Measurements from ENCODE around the gene ANKRD30A.
"Not testable (repeated sequence)": the region's sequence is repeated elsewhere in the genome, so short reads cannot be mapped to it uniquely, and the experiment has no call there.

ANKRD30A gene
- 0 reads per million in 4 experiments for total RNA-seq

- no peak for DNase-seq
Measured at GRCh38 chr10:37125191-37125732, at the start of gene ANKRD30A. ANKRD30A (plus strand) TSS chr10:37125598; CDS start chr10:37125788, 190 bp downstream.

DNA sequence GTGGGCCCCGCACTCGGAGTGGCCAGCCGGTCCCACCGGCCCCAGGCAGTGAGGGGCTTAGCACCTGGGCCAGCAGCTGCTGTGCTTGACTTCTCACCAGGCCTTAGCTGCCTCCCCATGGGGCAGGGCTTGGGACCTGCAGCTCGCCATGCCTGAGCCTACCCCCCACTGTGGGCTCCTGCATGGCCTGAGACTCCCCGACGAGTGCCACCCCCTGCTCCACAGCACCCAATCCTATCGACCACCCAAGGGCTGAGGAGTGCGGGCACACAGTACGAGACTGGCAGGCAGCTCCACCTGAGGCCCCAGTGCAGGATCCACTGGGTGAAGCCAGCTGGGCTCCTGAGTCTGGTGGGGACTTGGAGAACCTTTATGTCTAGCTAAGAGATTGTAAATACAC is 49.3 kb upstream of the ANKRD30A start:
- DNase-seq: not testable (repeated sequence)

GRCh38 chr10:37095792-37096573 is 29.4 kb upstream of the ANKRD30A start:
- DNase-seq: no peak

DNA sequence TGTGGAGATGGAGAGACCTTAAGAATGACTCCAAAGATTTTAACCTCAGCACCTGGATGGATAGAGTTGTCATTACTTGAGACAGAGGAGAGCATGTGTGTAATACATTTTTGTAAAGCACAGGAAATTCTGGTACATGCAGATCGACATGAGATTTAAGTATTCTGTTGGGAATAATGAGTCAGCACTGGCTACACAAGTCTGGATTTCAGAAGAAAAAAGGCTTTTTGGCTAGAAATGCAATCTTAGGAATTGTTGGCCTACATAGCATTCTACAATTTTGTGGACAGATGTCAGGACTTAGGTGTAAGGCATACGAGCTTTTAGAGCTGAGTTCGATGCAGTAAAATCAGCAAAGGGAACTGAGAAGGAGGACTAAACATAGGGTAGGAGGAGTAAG is 24.1 kb upstream of the ANKRD30A start:
- no peak for DNase-seq

- DNase-seq: no peak
Measured at GRCh38 chr10:37109000-37109399, 16.4 kb upstream of the ANKRD30A start.

DNA sequence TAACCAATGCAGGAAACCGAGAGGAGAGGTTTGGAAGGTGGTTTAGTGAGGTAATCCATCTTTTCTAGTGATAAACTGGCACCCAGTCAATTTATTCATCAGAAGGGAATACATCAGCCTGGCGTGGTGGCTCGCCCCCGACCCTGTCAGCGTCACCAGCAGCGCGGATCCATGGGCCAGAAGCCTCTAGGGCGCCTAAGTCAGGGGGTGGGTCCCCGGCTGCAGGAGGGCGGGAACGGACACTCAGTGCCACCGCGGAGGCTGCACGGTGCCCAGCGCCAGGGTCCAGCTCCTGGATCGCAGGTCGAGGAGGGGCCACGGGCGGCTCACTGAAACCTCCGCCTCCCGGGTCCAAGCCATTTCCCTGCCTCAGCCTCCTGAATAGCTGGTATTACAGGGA is 866 bp upstream of the ANKRD30A start:
- DNase-seq: no peak

GRCh38 chr10:37125921-37126320 is 523 bp downstream of the ANKRD30A start:
- DNase-seq: no peak

DNA sequence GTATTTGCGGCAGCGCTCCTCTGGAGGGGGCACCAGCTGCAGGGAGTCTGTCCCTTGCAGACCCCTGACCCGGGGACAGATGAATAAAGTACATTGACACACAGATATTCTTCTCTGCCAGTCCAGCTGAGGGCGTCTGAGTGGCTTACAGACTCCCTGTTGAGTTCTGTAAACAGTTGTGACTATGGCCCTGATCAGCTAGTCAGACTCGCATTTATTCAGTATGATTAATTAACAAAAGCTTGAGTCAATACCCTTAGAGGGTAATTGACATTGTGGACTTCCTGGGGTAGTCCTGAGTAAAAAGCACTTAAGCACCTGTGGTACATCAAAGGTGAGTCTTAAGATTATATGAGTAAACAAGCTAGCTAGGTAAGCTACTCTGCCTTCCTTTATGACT is 21.0 kb downstream of the ANKRD30A start:
- DNase-seq: no peak

DNA sequence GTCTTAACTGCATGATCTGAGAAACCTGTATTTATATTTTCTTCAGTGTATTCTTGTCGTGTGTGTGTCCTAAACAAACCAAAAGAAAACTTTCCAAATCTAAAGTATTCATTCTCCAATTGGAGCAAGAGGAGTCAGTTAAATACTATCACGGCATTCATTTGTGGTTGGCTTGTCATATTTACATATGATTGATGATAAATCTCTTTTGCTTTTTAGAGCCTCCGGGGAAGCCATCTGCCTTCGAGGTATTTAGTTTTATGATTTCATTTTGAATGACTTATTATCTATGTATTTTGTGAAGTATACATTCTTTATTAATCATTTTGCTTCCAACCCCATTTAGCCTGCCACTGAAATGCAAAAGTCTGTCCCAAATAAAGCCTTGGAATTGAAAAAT is 37.0 kb downstream of the ANKRD30A start:
- not testable (repeated sequence) for DNase-seq

- DNase-seq: not testable (repeated sequence)
Measured at GRCh38 chr10:37171945-37172344, 46.5 kb downstream of the ANKRD30A start.

- DNase-seq: not testable (repeated sequence)
Measured at GRCh38 chr10:37178296-37178695, 52.9 kb downstream of the ANKRD30A start.

DNA sequence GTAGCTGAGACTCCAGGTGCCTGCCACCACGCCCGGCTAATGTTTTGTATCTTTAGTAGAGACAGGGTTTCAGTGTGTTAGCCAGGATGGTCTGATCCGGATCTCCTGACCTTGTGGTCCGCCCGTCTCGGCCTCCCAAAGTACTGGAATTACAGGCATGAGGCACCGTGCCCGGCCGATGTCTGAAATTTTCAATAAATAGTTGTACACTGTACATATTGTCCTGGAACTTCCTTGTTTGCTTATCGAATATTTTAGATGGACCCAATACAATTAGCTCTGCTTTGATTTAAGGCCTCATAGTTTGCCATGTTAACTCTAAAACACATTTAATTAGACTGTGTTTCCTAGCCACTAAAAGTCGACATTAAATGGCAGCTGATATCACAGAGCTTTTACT is 57.3 kb downstream of the ANKRD30A start:
- DNase-seq: not testable (repeated sequence)

DNA sequence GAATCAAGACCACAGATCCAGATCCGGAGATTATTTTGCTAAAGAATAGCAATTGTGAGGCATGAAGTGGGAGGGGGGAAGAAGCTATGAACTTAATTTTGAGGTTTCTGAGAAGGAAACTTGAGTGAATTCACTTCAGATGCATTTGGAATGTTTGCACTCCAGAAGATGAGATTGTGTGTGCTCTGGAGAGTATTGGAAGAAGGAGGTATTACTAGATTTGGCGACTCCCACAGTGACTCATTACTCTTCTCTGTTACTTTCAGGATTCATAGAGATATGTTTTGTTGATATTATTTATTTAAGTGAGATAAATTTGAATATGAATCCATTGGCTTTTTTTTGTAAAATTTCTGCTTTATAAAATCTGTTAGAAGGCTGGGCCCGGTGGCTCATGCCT is 80.7 kb downstream of the ANKRD30A start:
- DNase-seq: no peak

DNA sequence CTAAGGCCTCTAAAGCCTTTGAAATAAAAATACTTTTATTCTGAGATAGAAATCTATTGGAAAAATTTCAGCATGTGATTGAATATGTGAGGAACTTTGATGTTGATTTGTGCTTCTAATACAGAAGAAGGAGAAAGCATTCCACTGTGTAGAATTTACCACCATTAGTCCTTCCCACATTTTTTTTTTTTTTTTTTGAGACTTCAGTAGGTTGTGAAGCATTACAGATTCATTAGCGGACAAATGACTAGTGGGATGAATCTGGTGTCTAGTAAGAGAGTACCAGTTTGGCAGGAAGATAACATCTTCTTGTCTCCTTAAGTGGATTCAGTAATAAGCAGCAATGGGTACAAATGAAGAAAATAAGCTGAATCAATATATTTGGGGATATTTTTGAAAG is 95.5 kb downstream of the ANKRD30A start:
- DNase-seq: no peak

- DNase-seq: no peak
Measured at GRCh38 chr10:37222046-37222445, 96.6 kb downstream of the ANKRD30A start.

DNA sequence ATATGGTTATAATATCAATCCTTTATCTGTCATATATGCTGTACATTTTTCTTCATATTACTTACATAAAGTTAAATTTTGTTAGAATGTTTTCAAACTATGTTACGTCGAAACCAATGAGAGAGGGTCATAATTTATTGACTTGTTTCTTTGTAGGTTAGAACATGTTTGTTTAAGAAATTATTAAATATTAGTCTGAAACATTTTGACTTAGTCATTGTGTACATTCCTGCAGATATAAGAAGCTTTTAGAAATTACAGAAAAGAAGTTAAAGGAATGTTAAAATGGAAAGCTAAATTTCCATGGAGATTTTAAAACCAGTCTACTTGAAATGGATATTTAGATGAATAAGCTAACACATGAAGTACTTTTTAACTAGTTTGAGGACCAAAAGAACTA is 99.8 kb downstream of the ANKRD30A start:
- no peak for DNase-seq

DNA sequence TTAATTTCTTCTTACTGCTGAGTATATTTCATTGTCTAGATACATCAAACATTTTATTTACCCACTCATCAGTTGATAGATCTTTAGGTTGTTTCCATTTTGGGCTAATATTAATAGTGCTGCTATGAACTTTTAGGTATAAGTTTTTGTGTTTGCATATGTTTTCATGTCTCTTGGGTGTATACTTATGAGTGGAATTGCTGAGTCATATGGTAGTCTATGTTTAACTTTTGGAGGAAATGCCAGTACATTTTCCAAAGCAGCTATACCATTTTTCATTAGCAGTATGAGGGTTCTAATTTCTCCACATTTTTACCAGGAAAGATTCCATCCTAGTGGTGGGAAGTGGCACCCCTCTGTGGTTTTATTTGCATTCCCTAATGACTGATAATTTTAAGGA is 101.1 kb downstream of the ANKRD30A start:
- no peak for DNase-seq

GRCh38 chr10:37234692-37235091 is 109.3 kb downstream of the ANKRD30A start:
- no peak for DNase-seq

DNA sequence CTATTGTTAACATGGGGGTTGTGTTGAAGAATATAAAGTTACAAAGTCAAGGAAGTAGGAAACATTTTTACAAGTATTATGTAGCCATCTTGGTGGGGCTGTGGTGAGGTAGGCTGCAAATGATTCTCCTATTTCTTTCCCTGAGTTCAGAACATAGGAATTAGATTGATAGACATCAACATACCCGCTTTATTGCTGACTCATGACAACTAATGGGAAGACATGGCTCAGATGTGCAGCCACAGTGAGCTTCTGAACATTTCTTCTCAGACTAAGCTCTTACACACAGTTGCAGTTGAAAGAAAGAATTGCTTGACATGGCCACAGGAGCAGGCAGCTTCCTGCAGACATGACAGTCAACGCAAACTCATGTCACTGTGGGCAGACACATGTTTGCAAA is 110.7 kb downstream of the ANKRD30A start:
- DNase-seq: no peak

- no peak for DNase-seq
Measured at GRCh38 chr10:37240223-37240622, 114.8 kb downstream of the ANKRD30A start.

- no peak for DNase-seq
Measured at GRCh38 chr10:37246637-37247036, 121.2 kb downstream of the ANKRD30A start.

DNA sequence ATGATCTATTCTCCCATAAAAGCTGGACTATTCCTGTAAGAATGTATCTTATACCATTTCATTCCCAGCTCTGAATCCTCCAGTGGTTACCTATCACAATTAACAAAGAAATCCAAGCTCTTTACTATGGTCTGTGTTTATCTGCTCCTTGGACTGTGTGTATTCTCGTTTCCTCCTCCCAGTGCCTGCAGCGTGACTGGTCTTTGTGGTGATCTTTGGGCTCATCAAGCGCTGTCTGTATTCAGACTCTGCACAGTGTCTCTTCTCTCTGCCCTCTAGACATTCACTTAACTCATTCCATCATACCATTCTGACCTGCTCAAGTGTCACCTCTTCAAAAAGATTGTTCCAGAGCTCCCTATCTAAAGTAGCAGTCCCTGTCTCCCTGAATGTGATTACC is 130.4 kb downstream of the ANKRD30A start:
- not testable (repeated sequence) for DNase-seq

- no peak for DNase-seq
Measured at GRCh38 chr10:37263304-37263703, 137.9 kb downstream of the ANKRD30A start.

DNA sequence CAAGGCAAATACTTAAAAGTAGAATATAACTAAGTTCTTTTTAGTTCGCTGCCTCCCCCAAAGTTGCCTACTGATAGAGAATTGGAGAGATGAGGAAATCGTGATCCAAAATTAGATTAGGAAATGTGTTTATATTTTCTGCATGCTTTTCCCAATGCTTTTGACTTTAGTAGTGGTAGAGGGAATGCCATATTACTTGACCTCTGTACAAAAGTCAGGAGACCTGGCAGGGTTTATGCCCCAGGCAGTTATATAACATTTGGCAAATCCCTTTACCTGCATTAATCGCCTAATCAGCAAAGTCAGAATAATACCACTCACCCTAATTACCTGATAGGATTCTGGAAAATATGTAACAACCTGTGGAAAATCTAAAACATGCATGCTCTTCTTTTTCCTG is 142.9 kb downstream of the ANKRD30A start:
- DNase-seq: no peak

All from effector CD8-positive, alpha-beta T cell (primary cell).